Activated naive CD4-positive, alpha-beta T cell treated with anti-CD3 and anti-CD28 coated beads, Interleukin-2, amount 10 ng/mL, durations not matched to agents 7 days and 5 days (primary cell): ENCODE data around the gene ACOD1.
"Not testable (repeated sequence)": the region's sequence is repeated elsewhere in the genome, so short reads cannot be mapped to it uniquely, and the experiment has no call there.

ENCODE experiments used
- CTCF ChIA-PET: fragments of 350-600 bp; sonication (Branson Sonifier 250); formaldehyde crosslinking; loops from one replicate; lab custom pipeline; 2021; ENCODE audit warnings: antibody characterized with exemption; lab: Charles Lee
- DNase-seq: peaks from one replicate; pipeline ENCODE4 v3.0.0-alpha.2; 2020
- H3K27ac Mint-ChIP-seq: one replicate; pipeline ENCODE4 v1.8.0; 2021; ENCODE audit warnings: mild to moderate bottlenecking, moderate library complexity, mixed read lengths
- H3K27me3 Mint-ChIP-seq: one replicate; pipeline ENCODE4 v1.8.0; 2021; ENCODE audit warnings: mild to moderate bottlenecking, mixed read lengths
- H3K36me3 Mint-ChIP-seq: one replicate; pipeline ENCODE4 v1.8.0; 2021; ENCODE audit warnings: mixed read lengths
- H3K4me1 Mint-ChIP-seq: one replicate; pipeline ENCODE4 v1.8.0; 2021; ENCODE audit warnings: mixed read lengths
- H3K4me3 Mint-ChIP-seq: one replicate; pipeline ENCODE4 v1.8.0; 2021; ENCODE audit warnings: mild to moderate bottlenecking, moderate library complexity, mixed read lengths
- H3K9me3 Mint-ChIP-seq: one replicate; pipeline ENCODE4 v1.8.0; 2021; ENCODE audit warnings: mixed read lengths

Gene ACOD1

GRCh38 chr13:76932076-76932475, 16.2 kb upstream of the ACOD1 start:
- no peak overlapping the region for H3K4me3 Mint-ChIP-seq

GRCh38 chr13:76934671-76935070, 13.6 kb upstream of the ACOD1 start:
- Mint-ChIP-seq H3K27ac (no peak overlapping the region), H3K36me3 (no peaks in the 10 kb centered on the region), H3K4me3 (no peak overlapping the region), H3K9me3 (peaks cover 1% of the 10 kb centered on the region), H3K27me3 (no peaks in the 10 kb centered on the region), H3K4me1 (no peaks in the 10 kb centered on the region)
- CTCF ChIA-PET = no interaction called here
- DNase-seq = no peak

More at GRCh38 chr13:76932076-76932475, 16.2 kb upstream of the ACOD1 start:
- H3K27ac Mint-ChIP-seq = no peak overlapping the region
- H3K27me3 Mint-ChIP-seq = peaks cover 3% of the 10 kb centered on the region
- peaks cover 1% of the 10 kb centered on the region for H3K9me3 Mint-ChIP-seq
- CTCF ChIA-PET = no interaction called here
- no peaks in the 10 kb centered on the region for H3K36me3 Mint-ChIP-seq
- DNase-seq = no peak
- no peaks in the 10 kb centered on the region for H3K4me1 Mint-ChIP-seq

- Mint-ChIP-seq H3K9me3 (peaks cover 1% of the 10 kb centered on the region), H3K27ac (no peak overlapping the region), H3K36me3 (no peaks in the 10 kb centered on the region), H3K27me3 (no peaks in the 10 kb centered on the region), H3K4me3 (no peak overlapping the region), H3K4me1 (no peaks in the 10 kb centered on the region)
- CTCF ChIA-PET = no interaction called here
- no peak for DNase-seq
These were observed 11.5 kb upstream of the ACOD1 start for GRCh38 chr13:76936763-76937162.

GRCh38 chr13:76937281-76937820, 11.0 kb upstream of the ACOD1 start:
- H3K27ac Mint-ChIP-seq = no peak overlapping the region
- no peaks in the 10 kb centered on the region for H3K27me3 Mint-ChIP-seq
- peaks cover 1% of the 10 kb centered on the region for H3K9me3 Mint-ChIP-seq
- H3K4me1 Mint-ChIP-seq = no peaks in the 10 kb centered on the region
- H3K36me3 Mint-ChIP-seq = no peaks in the 10 kb centered on the region
- CTCF ChIA-PET = no interaction called here
- no peak for DNase-seq
- no peak overlapping the region for H3K4me3 Mint-ChIP-seq

- CTCF ChIA-PET = no interaction called here
- H3K36me3 Mint-ChIP-seq = no peaks in the 10 kb centered on the region
- H3K27ac Mint-ChIP-seq = no peak overlapping the region
- H3K27me3 Mint-ChIP-seq = no peaks in the 10 kb centered on the region
- no peak overlapping the region for H3K4me3 Mint-ChIP-seq
- DNase-seq = no peak
- no peaks in the 10 kb centered on the region for H3K4me1 Mint-ChIP-seq
- peaks cover 1% of the 10 kb centered on the region for H3K9me3 Mint-ChIP-seq
These were observed 9.1 kb upstream of the ACOD1 start for GRCh38 chr13:76939215-76939614.

GRCh38 chr13:76942363-76942762, 5.9 kb upstream of the ACOD1 start:
- Mint-ChIP-seq H3K9me3 (no peaks in the 10 kb centered on the region), H3K27me3 (no peaks in the 10 kb centered on the region)

GRCh38 chr13:76943646-76944045, 4.7 kb upstream of the ACOD1 start:
- Mint-ChIP-seq H3K9me3 (no peaks in the 10 kb centered on the region), H3K27ac (no peak overlapping the region), H3K4me3 (no peak overlapping the region), H3K4me1 (no peaks in the 10 kb centered on the region), H3K27me3 (no peaks in the 10 kb centered on the region), H3K36me3 (no peaks in the 10 kb centered on the region)
- CTCF ChIA-PET = no interaction called here
- no peak for DNase-seq

More at GRCh38 chr13:76942363-76942762, 5.9 kb upstream of the ACOD1 start:
- H3K27ac Mint-ChIP-seq = no peak overlapping the region
- DNase-seq = no peak
- no peak overlapping the region for H3K4me3 Mint-ChIP-seq
- CTCF ChIA-PET = no interaction called here
- no peaks in the 10 kb centered on the region for H3K4me1 Mint-ChIP-seq
- no peaks in the 10 kb centered on the region for H3K36me3 Mint-ChIP-seq

- DNase-seq = no peak
- CTCF ChIA-PET = no interaction called here
- no peaks in the 10 kb centered on the region for H3K9me3 Mint-ChIP-seq
- H3K4me1 Mint-ChIP-seq = no peaks in the 10 kb centered on the region
- H3K4me3 Mint-ChIP-seq = no peak overlapping the region
- H3K36me3 Mint-ChIP-seq = no peaks in the 10 kb centered on the region
- H3K27ac Mint-ChIP-seq = no peak overlapping the region
- no peaks in the 10 kb centered on the region for H3K27me3 Mint-ChIP-seq
These were observed 3.9 kb upstream of the ACOD1 start for GRCh38 chr13:76944456-76944855.

GRCh38 chr13:76950101-76950500, 1.8 kb downstream of the ACOD1 start:
- peaks cover 9% of the 10 kb centered on the region for H3K27me3 Mint-ChIP-seq
- CTCF ChIA-PET = no interaction called here

GRCh38 chr13:76953968-76954367, 5.7 kb downstream of the ACOD1 start:
- H3K27ac Mint-ChIP-seq = no peak overlapping the region
- H3K36me3 Mint-ChIP-seq = no peaks in the 10 kb centered on the region
- DNase-seq = no peak
- no peak overlapping the region for H3K4me3 Mint-ChIP-seq
- no peaks in the 10 kb centered on the region for H3K4me1 Mint-ChIP-seq
- CTCF ChIA-PET = no interaction called here
- H3K27me3 Mint-ChIP-seq = peaks cover 9% of the 10 kb centered on the region
- peaks cover 9% of the 10 kb centered on the region for H3K9me3 Mint-ChIP-seq

More at GRCh38 chr13:76950101-76950500, 1.8 kb downstream of the ACOD1 start:
- H3K9me3 Mint-ChIP-seq = no peaks in the 10 kb centered on the region
- no peak for DNase-seq
- no peak overlapping the region for H3K27ac Mint-ChIP-seq
- no peaks in the 10 kb centered on the region for H3K4me1 Mint-ChIP-seq
- H3K36me3 Mint-ChIP-seq = no peaks in the 10 kb centered on the region
- no peak overlapping the region for H3K4me3 Mint-ChIP-seq

- H3K27ac Mint-ChIP-seq = no peak overlapping the region
- CTCF ChIA-PET = interaction anchor here (0.6 kb wide), 1 partner anchor 130 kb away, joined by 3 read pairs; no protein-coding TSS in a partner anchor
- peaks cover 9% of the 10 kb centered on the region for H3K27me3 Mint-ChIP-seq
- no peaks in the 10 kb centered on the region for H3K4me1 Mint-ChIP-seq
- H3K36me3 Mint-ChIP-seq = no peaks in the 10 kb centered on the region
- no peak overlapping the region for H3K4me3 Mint-ChIP-seq
- peaks cover 9% of the 10 kb centered on the region for H3K9me3 Mint-ChIP-seq
- DNase-seq = no peak
These were observed 6.2 kb downstream of the ACOD1 start for GRCh38 chr13:76954538-76954937.

- no peak overlapping the region for H3K4me3 Mint-ChIP-seq
- CTCF ChIA-PET = interaction anchor here (0.6 kb wide), 1 partner anchor 131 kb away, joined by 3 read pairs; no protein-coding TSS in a partner anchor
- H3K4me1 Mint-ChIP-seq = no peaks in the 10 kb centered on the region
- H3K27ac Mint-ChIP-seq = no peak overlapping the region
- no peak for DNase-seq
- peaks cover 11% of the 10 kb centered on the region for H3K9me3 Mint-ChIP-seq
- H3K36me3 Mint-ChIP-seq = no peaks in the 10 kb centered on the region
- H3K27me3 Mint-ChIP-seq = peaks cover 6% of the 10 kb centered on the region
These were observed 6.9 kb downstream of the ACOD1 start for GRCh38 chr13:76955193-76955592.

GRCh38 chr13:76955661-76956060, 7.3 kb downstream of the ACOD1 start:
- CTCF ChIA-PET = no interaction called here

GRCh38 chr13:76958841-76959432, 10.6 kb downstream of the ACOD1 start:
- Mint-ChIP-seq H3K4me3 (no peak overlapping the region), H3K4me1 (no peaks in the 10 kb centered on the region), H3K9me3 (peaks cover 19% of the 10 kb centered on the region), H3K27me3 (no peaks in the 10 kb centered on the region), H3K27ac (no peak overlapping the region), H3K36me3 (no peaks in the 10 kb centered on the region)
- CTCF ChIA-PET = no interaction called here
- no peak for DNase-seq

More at GRCh38 chr13:76955661-76956060, 7.3 kb downstream of the ACOD1 start:
- Mint-ChIP-seq H3K4me1 (no peaks in the 10 kb centered on the region), H3K27ac (no peak overlapping the region), H3K9me3 (peaks cover 15% of the 10 kb centered on the region), H3K27me3 (peaks cover 3% of the 10 kb centered on the region), H3K36me3 (no peaks in the 10 kb centered on the region), H3K4me3 (no peak overlapping the region)
- no peak for DNase-seq

- CTCF ChIA-PET, H3K27me3 Mint-ChIP-seq, H3K4me3 Mint-ChIP-seq, H3K4me1 Mint-ChIP-seq, H3K27ac Mint-ChIP-seq, DNase-seq, H3K36me3 Mint-ChIP-seq: not testable (repeated sequence)
- H3K9me3 Mint-ChIP-seq = peaks cover 19% of the 10 kb centered on the region
These were observed 11.4 kb downstream of the ACOD1 start for GRCh38 chr13:76959734-76960133.
